Measurements from ENCODE around the gene KCTD17. TPM values are rescaled to one million over a fixed set of nuclear protein-coding genes. Genes with fewer than 3 reads are reported as not detected.

Gene KCTD17
- total and polyA plus RNA-seq, 2 of the 4 experiments (the other 2 are of a cell fraction) = 28.3 to 37.3 TPM

DNA sequence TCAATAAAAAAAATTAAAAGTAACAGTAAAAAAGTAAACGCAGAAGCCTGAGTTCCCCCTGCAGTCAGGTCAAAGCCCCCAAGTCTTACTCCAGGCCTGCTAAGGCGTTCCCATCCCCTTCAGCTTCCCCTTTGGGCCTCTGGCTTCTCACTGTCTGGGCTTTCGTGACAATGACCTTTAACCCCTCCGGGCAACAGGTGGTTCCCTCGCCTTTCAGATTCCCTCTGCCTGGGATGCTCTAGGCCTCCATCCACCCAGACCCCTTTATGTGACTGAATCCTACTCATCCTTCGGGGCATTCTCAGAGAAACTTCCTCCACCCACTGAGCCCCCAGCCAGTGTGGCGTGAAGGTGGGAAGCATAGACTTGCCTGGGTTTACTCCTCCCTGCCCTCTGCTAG, 24.0 kb upstream of the KCTD17 start:
- Histone ChIP-seq H4K5ac (ENCODE audit: low read depth, low read length) (no peak overlapping the region), H3K9ac (ENCODE audit: low read depth, low read length) (no peak overlapping the region), H2BK15ac (ENCODE audit: low read depth, low read length) (no peak overlapping the region), H3K4me3 (ENCODE audit: insufficient read depth, low read depth, low read length) (no peak overlapping the region), H3K27me3 (ENCODE audit: control insufficient read depth, insufficient read depth, low read length) (no peaks in the 10 kb centered on the region), H2AK5ac (ENCODE audit: low read depth, low read length) (no peak overlapping the region), H3K36me3 (ENCODE audit: control insufficient read depth, insufficient read depth, low read length) (peaks cover 44% of the 10 kb centered on the region), H4K8ac (ENCODE audit: low read depth in 2 of 2, low read length in 2 of 2) (no peak overlapping the region), H3K18ac (ENCODE audit: low read depth, low read length) (no peak overlapping the region), H4K20me1 (ENCODE audit: insufficient read depth, low read length) (peaks cover 18% of the 10 kb centered on the region), H2BK5ac (ENCODE audit: low read depth, low read length, poor library complexity, severe bottlenecking) (no peak overlapping the region), H2BK20ac (ENCODE audit: low read depth, low read length) (no peak overlapping the region), H3K9me1 (ENCODE audit: insufficient read depth, low read length) (peaks cover 10% of the 10 kb centered on the region; the same call in 1 of the 2 replicates), H3K9me3 (ENCODE audit: control insufficient read depth, insufficient read depth, low read length) (no peaks in the 10 kb centered on the region), H2AFZ (replicated peaks; ENCODE audit: low read length, poor library complexity) (no peak overlapping the region), H2AK9ac (replicated peaks; ENCODE audit: low read depth, low read length, poor library complexity) (no peak overlapping the region), H3K14ac (replicated peaks; ENCODE audit: low read depth, low read length) (no peak overlapping the region), H3K4me2 (ENCODE audit: low read depth, low read length) (no peak overlapping the region), H3K79me1 (ENCODE audit: low read depth in 1 of 2, low read length in 2 of 2) (peaks cover 0 to 26% of the 10 kb centered on the region in 2 experiments; a peak in 3 of 4 replicates), H3K4me1 (ENCODE audit: control insufficient read depth, insufficient read depth, low read length) (no peaks in the 10 kb centered on the region; the same call in 1 of the 2 replicates), H4K91ac (ENCODE audit: insufficient read depth, low read depth, low read length) (no peak overlapping the region), H3K23ac (ENCODE audit: low read depth, low read length) (no peak overlapping the region), H3K27ac (ENCODE audit: insufficient read depth, low read length) (no peak overlapping the region), H3K4ac (ENCODE audit: low read depth, low read length) (no peak overlapping the region), H2BK120ac (ENCODE audit: low read depth, low read length) (no peak overlapping the region), H3K56ac (ENCODE audit: extremely low read depth, insufficient read depth, low read length) (no peak overlapping the region)
- BruUV-seq (replicated peaks) = no TSS peak
- DNase-seq (no peak), ATAC-seq (ENCODE audit: low read depth) (no peak)
- CTCF ChIA-PET = no interaction called here
- dilution Hi-C loops (cut with HindIII; ENCODE audit: low sequenced_read_pairs, unreplicated experiment) (no loop called here), in situ Hi-C loops (cut with MboI; ENCODE audit: low sequenced_read_pairs) (no loop called here), intact Hi-C loops (cut with micrococcal nuclease) (no loop called here)
- WGBS, 2 experiments (ENCODE audit: extremely low coverage in 2 of 2, insufficient read length in 1 of 2) = no CpG with 5 or more reads among the region's 7 CpGs
- TF ChIP-seq MXI1 (IDR thresholded peaks at IDR 0.05; ENCODE audit: borderline replicate concordance, low read depth, low read length) (no peak), NFE2L2 (IDR thresholded peaks at IDR 0.05; ENCODE audit: low read depth, low read length) (no peak), CEBPB (IDR thresholded peaks at IDR 0.05; ENCODE audit: low read depth, low read length) (no peak), SMC3 (IDR thresholded peaks at IDR 0.05; ENCODE audit: low read depth, low read length) (no peak), POLR2A (IDR thresholded peaks at IDR 0.05; ENCODE audit: low read depth, low read length) (no peak), CHD1 (IDR thresholded peaks at IDR 0.05; ENCODE audit: low read depth, low read length) (no peak), RAD21 (IDR thresholded peaks at IDR 0.05; ENCODE audit: low read length) (no peak), MAZ (IDR thresholded peaks at IDR 0.05; ENCODE audit: borderline replicate concordance, low read depth, low read length) (no peak), RCOR1 (IDR thresholded peaks at IDR 0.05; ENCODE audit: insufficient replicate concordance, low read length) (no peak), FOS (IDR thresholded peaks at IDR 0.05; ENCODE audit: low read depth, low read length) (no peak), RFX5 (IDR thresholded peaks at IDR 0.05; ENCODE audit: low read depth, low read length) (no peak), MAFK (IDR thresholded peaks at IDR 0.05; ENCODE audit: low read depth, low read length) (no peak), BHLHE40 (IDR thresholded peaks at IDR 0.05; ENCODE audit: low read depth, low read length) (no peak)
- TF ChIP-seq, protein P1, sequence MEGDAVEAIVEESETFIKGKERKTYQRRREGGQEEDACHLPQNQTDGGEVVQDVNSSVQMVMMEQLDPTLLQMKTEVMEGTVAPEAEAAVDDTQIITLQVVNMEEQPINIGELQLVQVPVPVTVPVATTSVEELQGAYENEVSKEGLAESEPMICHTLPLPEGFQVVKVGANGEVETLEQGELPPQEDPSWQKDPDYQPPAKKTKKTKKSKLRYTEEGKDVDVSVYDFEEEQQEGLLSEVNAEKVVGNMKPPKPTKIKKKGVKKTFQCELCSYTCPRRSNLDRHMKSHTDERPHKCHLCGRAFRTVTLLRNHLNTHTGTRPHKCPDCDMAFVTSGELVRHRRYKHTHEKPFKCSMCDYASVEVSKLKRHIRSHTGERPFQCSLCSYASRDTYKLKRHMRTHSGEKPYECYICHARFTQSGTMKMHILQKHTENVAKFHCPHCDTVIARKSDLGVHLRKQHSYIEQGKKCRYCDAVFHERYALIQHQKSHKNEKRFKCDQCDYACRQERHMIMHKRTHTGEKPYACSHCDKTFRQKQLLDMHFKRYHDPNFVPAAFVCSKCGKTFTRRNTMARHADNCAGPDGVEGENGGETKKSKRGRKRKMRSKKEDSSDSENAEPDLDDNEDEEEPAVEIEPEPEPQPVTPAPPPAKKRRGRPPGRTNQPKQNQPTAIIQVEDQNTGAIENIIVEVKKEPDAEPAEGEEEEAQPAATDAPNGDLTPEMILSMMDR (conservative IDR thresholded peaks at IDR 0.05; ENCODE audit: low read depth, low read length) = no peak
- TF ChIP-seq, protein P2, sequence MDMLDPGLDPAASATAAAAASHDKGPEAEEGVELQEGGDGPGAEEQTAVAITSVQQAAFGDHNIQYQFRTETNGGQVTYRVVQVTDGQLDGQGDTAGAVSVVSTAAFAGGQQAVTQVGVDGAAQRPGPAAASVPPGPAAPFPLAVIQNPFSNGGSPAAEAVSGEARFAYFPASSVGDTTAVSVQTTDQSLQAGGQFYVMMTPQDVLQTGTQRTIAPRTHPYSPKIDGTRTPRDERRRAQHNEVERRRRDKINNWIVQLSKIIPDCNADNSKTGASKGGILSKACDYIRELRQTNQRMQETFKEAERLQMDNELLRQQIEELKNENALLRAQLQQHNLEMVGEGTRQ (IDR thresholded peaks at IDR 0.05; ENCODE audit: low read depth, low read length) = no peak
- TF ChIP-seq, protein P3, sequence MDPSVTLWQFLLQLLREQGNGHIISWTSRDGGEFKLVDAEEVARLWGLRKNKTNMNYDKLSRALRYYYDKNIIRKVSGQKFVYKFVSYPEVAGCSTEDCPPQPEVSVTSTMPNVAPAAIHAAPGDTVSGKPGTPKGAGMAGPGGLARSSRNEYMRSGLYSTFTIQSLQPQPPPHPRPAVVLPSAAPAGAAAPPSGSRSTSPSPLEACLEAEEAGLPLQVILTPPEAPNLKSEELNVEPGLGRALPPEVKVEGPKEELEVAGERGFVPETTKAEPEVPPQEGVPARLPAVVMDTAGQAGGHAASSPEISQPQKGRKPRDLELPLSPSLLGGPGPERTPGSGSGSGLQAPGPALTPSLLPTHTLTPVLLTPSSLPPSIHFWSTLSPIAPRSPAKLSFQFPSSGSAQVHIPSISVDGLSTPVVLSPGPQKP (IDR thresholded peaks at IDR 0.05; ENCODE audit: borderline replicate concordance, low read depth, low read length) = no peak
- POLR2A ChIA-PET (ENCODE audit: unreplicated experiment) = no interaction called here

All from IMR-90 (cell line).